HEK293 (cell line): ENCODE measurements around the gene PPM1N.
A peak's percentile ranks its signal among the peaks of the same experiment; 100 is the strongest.
"Not testable (repeated sequence)": the region's sequence is repeated elsewhere in the genome, so short reads cannot be mapped to it uniquely, and the experiment has no call there.

ENCODE experiments used
- CTCF ChIA-PET: fragments of 350-600 bp; formaldehyde crosslinking; extraction: SDS; loops from one replicate; lab custom pipeline; 2021; ENCODE audit warnings: antibody characterized with exemption; lab: Yijun Ruan, JAX
- POLR2A ChIA-PET: fragments of 300-600 bp; formaldehyde crosslinking; extraction: SDS; loops from one replicate; lab custom pipeline; 2020; ENCODE audit warnings: antibody characterized with exemption, inconsistent platforms; lab: Yijun Ruan, JAX
- H3K27ac ChIP-seq: fragments of 200-500 bp; sonication (Bioruptor generic); 2 replicates; pipeline ENCODE4 v1.5.1; 2014; ENCODE audit warnings: low read depth, low read length, control low read depth, inconsistent platforms; ENCODE audit errors: extremely low read depth
- H3K36me3 ChIP-seq, 2 experiments: fragments of 200-500 bp in 1 of 2; sonication (Bioruptor generic) in 1 of 2; 1 replicate in 1 of 2; 2 replicates in 1 of 2; pipeline ENCODE4 v1.5.1; 2014 to 2017; ENCODE audit warnings: inconsistent platforms in 2 of 2, low read length in 2 of 2; ENCODE audit not compliant: control insufficient read depth in 2 of 2, insufficient read depth in 1 of 2
- H3K4me1 ChIP-seq: fragments of 200-500 bp; sonication (Bioruptor generic); 2 replicates; pipeline ENCODE4 v1.5.1; 2014; ENCODE audit warnings: mild to moderate bottlenecking, low read length, inconsistent platforms; ENCODE audit not compliant: control insufficient read depth, insufficient read depth
- H3K4me3 ChIP-seq: 2 replicates; pipeline ENCODE4 v1.5.1; 2011; ENCODE audit warnings: low read depth, mild to moderate bottlenecking, control low read depth, low read length, moderate library complexity
- H3K9me3 ChIP-seq: fragments of 200-500 bp; sonication (Bioruptor generic); 2 replicates; pipeline ENCODE4 v1.5.1; 2014; ENCODE audit warnings: low read depth, low read length, inconsistent platforms; ENCODE audit not compliant: control insufficient read depth, insufficient read depth
- GLI2 ChIP-seq: fragments of 450-650 bp; formaldehyde crosslinking; IDR thresholded peaks from 2 replicates; pipeline ENCODE4; 2017; ENCODE audit warnings: missing biosample characterization, missing genetic modification characterization, low read depth, borderline replicate concordance
- GLIS1 ChIP-seq: fragments of 450-650 bp; formaldehyde crosslinking; IDR thresholded peaks from 2 replicates; pipeline ENCODE4 v1.5.1; 2016; ENCODE audit warnings: missing biosample characterization, missing genetic modification characterization
- GLIS2 ChIP-seq: fragments of 450-650 bp; formaldehyde crosslinking; IDR thresholded peaks from 2 replicates; pipeline ENCODE4 v1.5.1; 2016; ENCODE audit warnings: missing biosample characterization, missing genetic modification characterization
- KLF1 ChIP-seq: fragments of 450-650 bp; formaldehyde crosslinking; IDR thresholded peaks from 2 replicates; pipeline ENCODE4 v1.5.1; 2016; ENCODE audit warnings: missing biosample characterization, missing genetic modification characterization
- ZBTB17 ChIP-seq: fragments of 450-650 bp; formaldehyde crosslinking; IDR thresholded peaks from 2 replicates; pipeline ENCODE4 v1.5.1; 2016; ENCODE audit warnings: missing biosample characterization, missing genetic modification characterization
- ZBTB26 ChIP-seq: fragments of 450-650 bp; formaldehyde crosslinking; optimal IDR thresholded peaks from 2 replicates; pipeline ENCODE3; 2016; ENCODE audit warnings: missing biosample characterization, mild to moderate bottlenecking, missing genetic modification characterization
- ZNF121 ChIP-seq: fragments of 450-650 bp; formaldehyde crosslinking; IDR thresholded peaks from 2 replicates; pipeline ENCODE4 v1.5.1; 2016; ENCODE audit warnings: missing biosample characterization, missing genetic modification characterization
- ZNF146 ChIP-seq: fragments of 450-650 bp; formaldehyde crosslinking; IDR thresholded peaks from 2 replicates; pipeline ENCODE4 v1.5.1; 2016; ENCODE audit warnings: missing biosample characterization, missing genetic modification characterization
- ZNF239 ChIP-seq: fragments of 450-650 bp; formaldehyde crosslinking; IDR thresholded peaks from 2 replicates; pipeline ENCODE4 v1.5.1; 2016; ENCODE audit warnings: missing biosample characterization, missing genetic modification characterization
- ZNF335 ChIP-seq: fragments of 450-650 bp; formaldehyde crosslinking; conservative IDR thresholded peaks from 2 replicates; pipeline ENCODE4 v1.5.1; 2016; ENCODE audit warnings: missing biosample characterization, missing genetic modification characterization
- ZNF449 ChIP-seq: fragments of 450-650 bp; formaldehyde crosslinking; IDR thresholded peaks from 2 replicates; pipeline ENCODE4 v1.5.1; 2017; ENCODE audit warnings: missing biosample characterization, mild to moderate bottlenecking, missing genetic modification characterization, moderate library complexity
- ZNF513 ChIP-seq: fragments of 450-650 bp; IDR thresholded peaks from 2 replicates; pipeline ENCODE4 v1.5.1; 2018; ENCODE audit warnings: missing biosample characterization, missing genetic modification characterization
- ZNF518A ChIP-seq: fragments of 450-650 bp; formaldehyde crosslinking; conservative IDR thresholded peaks from 2 replicates; pipeline ENCODE4 v1.5.1; 2016; ENCODE audit warnings: low read depth, missing biosample characterization, missing genetic modification characterization
- ZNF580 ChIP-seq: fragments of 450-650 bp; formaldehyde crosslinking; IDR thresholded peaks from 2 replicates; pipeline ENCODE4 v1.5.1; 2016; ENCODE audit warnings: missing biosample characterization, missing genetic modification characterization
- ZNF654 ChIP-seq: fragments of 450-650 bp; formaldehyde crosslinking; IDR thresholded peaks from 2 replicates; pipeline ENCODE4 v1.5.1; 2016; ENCODE audit warnings: low read depth, missing biosample characterization, missing genetic modification characterization
- ZNF768 ChIP-seq: fragments of 450-650 bp; formaldehyde crosslinking; IDR thresholded peaks from 2 replicates; pipeline ENCODE4 v1.5.1; 2018; ENCODE audit warnings: missing biosample characterization, mild to moderate bottlenecking, missing genetic modification characterization

Gene PPM1N

GRCh38 chr19:45509692-45510015 lies 11.4 kb downstream of the PPM1N start:
- CTCF ChIA-PET = interaction anchor here (0.6 to 4.5 kb wide), 6 partner anchors 17 to 373 kb away, joined by 3 to 17 read pairs (median 3); no protein-coding TSS in a partner anchor
- TF ChIP-seq ZNF335 = no peak
- TF ChIP-seq KLF1 (tag by site-specific recombination) = peak; percentile 28; the same call in 1 of the 2 replicates
- TF ChIP-seq GLIS2 (tag by site-specific recombination) = peak; percentile 82
- no peak overlapping the region; the same call in 1 of the 2 replicates for H3K4me3 ChIP-seq
- H3K9me3 ChIP-seq = no peaks in the 10 kb centered on the region
- peak overlapping the region; percentile 53 for H3K27ac ChIP-seq
- H3K36me3 ChIP-seq = no peaks in the 10 kb centered on the region
- POLR2A ChIA-PET = no interaction called here
- H3K4me1 ChIP-seq = peaks cover 15% of the 10 kb centered on the region

- H3K9me3 ChIP-seq, H3K36me3 ChIP-seq, H3K4me3 ChIP-seq, H3K27ac ChIP-seq, POLR2A ChIA-PET: not testable (repeated sequence)
- CTCF ChIA-PET = interaction anchor here (0.9 to 4.5 kb wide), 5 partner anchors 17 to 71 kb away, joined by 3 to 17 read pairs (median 3); no protein-coding TSS in a partner anchor
- H3K4me1 ChIP-seq = peaks cover 15% of the 10 kb centered on the region
These were observed 12.1 kb downstream of the PPM1N start for GRCh38 chr19:45510352-45510751.

- H3K4me1 ChIP-seq = peaks cover 12% of the 10 kb centered on the region
These were observed 12.8 kb downstream of the PPM1N start for GRCh38 chr19:45511074-45511473.

GRCh38 chr19:45512881-45513483 lies 14.7 kb downstream of the PPM1N start:
- Histone ChIP-seq H3K9me3 (no peaks in the 10 kb centered on the region), H3K4me3 (no peak overlapping the region), H3K4me1 (peaks cover 9% of the 10 kb centered on the region), H3K36me3 (peaks cover 0 to 7% of the 10 kb centered on the region in 2 experiments; a peak in 2 of 3 replicates), H3K27ac (no peak overlapping the region)
- CTCF ChIA-PET = interaction anchor here (0.6 to 4.5 kb wide), 4 partner anchors 16 to 93 kb away, joined by 3 to 17 read pairs (median 4); partner anchors contain the start of gene RTN2
- TF ChIP-seq ZBTB17 (no peak), ZNF121 (tag by site-specific recombination) (0 out of 2 replicates have a peak, but pooled peaks have one; percentile 30), ZNF513 (tag by site-specific recombination) (no peak), ZNF146 (tag by site-specific recombination) (no peak), ZNF654 (no peak), ZBTB26 (tag by site-specific recombination) (no peak), ZNF335 (no peak), ZNF239 (tag by site-specific recombination) (peak; percentile 95), ZNF518A (no peak)
- POLR2A ChIA-PET = interaction anchor here (1.1 kb wide), 1 partner anchor 71 kb away, joined by 3 read pairs; no protein-coding TSS in a partner anchor

More at GRCh38 chr19:45511074-45511473, 12.8 kb downstream of the PPM1N start:
- H3K9me3 ChIP-seq = no peaks in the 10 kb centered on the region
- ChIA-PET CTCF (interaction anchor here (0.6 to 4.5 kb wide), 4 partner anchors 26 to 155 kb away, joined by 3 to 17 read pairs (median 7); no protein-coding TSS in a partner anchor), POLR2A (no interaction called here)
- H3K4me3 ChIP-seq = no peak overlapping the region
- no peaks in the 10 kb centered on the region for H3K36me3 ChIP-seq
- H3K27ac ChIP-seq = no peak overlapping the region
- TF ChIP-seq GLI2 (tag by site-specific recombination) (no peak), ZNF768 (tag by site-specific recombination) (0 out of 2 replicates have a peak, but pooled peaks have one; percentile 2), ZNF449 (tag by site-specific recombination) (no peak), ZNF580 (peak; percentile 93), GLIS1 (tag by site-specific recombination) (no peak)
